NCI-H69 (cell line): ENCODE data around the gene LCA5.
"Not testable (repeated sequence)": the region's sequence is repeated elsewhere in the genome, so short reads cannot be mapped to it uniquely, and the experiment has no call there.

Experiments used
- DNase-seq: peaks from one replicate; lab custom pipeline; 2025; lab: John Stamatoyannopoulos, UW

The LCA5 gene

DNA sequence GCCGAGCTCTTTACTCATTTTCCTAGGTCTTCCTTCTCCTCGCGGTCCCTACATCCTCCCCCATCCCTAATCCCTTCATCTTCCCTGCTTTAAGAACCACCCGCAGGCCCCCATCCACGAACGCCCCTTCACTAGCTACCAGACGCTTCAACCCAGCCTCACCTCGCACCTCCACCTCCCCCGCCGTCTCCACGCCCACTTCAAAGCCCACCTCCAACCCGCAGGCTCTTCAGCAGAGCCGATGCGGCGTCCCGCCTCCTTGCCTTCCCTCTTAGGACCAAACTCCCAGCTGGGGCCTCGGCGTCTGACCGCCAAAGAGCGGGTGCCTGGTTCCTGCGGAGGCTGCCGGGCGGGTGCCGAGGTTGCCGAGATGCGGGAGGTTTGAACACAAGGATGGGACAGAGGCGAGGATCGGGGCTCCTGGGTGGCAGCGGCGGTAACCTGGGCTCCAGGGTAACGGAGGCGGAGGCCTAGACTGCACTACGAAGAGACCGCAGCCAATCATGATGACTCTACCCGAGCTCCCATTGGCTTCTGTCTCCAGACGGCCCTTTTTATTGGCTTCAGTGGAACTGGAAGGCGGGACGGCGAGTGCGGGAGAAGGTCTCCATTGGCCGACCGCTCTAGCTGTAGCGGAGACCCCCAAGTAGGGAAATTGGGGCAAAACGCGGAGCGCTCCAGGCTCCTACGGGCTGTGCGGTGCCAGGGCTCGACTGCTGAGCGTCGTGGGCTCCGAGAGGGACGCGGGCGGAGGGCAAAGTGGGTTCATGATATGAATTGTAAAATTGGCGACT is at the start of gene LCA5:
Gene LCA5, minus strand, starts transcription at position 477 of the 794 bp plus-strand sequence. CDS start 18,536 bp downstream, outside the sequence.
- DNase-seq: peak; percentile 100

GRCh38 chr6:79586548-79586947 is 49.3 kb upstream of the LCA5 start:
- DNase-seq: peak; percentile 68

GRCh38 chr6:79584332-79584731 is 47.1 kb upstream of the LCA5 start:
- no peak for DNase-seq

GRCh38 chr6:79577926-79578325 is 40.7 kb upstream of the LCA5 start:
- DNase-seq: not testable (repeated sequence)

DNA sequence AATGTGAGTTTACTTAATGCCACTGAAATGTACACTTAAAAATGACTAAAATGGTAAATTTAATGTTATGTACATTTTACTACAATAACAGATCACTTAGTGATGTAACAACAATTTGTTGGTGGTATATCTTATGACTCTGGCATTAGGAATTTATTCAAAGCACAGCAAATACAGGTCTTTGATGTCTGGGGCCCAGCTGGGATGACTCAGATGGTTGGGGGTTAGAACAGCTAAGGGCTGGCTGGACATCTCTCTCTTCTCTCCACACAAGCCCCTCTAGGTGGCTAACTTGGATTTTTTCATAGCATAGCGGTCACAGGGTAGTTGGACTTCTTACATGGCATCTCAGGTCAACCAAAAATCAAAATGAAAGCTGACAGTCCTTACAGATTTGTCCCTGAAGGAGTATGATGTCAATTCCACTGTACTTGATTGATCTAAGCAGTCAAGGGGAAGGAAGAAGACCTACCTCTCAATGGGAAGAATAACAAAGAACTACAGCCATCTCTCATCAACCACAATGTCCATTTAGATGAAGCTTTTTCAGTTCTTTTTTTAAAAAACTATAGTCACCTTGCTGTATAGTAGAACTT is 37.5 kb upstream of the LCA5 start:
- DNase-seq: no peak

DNA sequence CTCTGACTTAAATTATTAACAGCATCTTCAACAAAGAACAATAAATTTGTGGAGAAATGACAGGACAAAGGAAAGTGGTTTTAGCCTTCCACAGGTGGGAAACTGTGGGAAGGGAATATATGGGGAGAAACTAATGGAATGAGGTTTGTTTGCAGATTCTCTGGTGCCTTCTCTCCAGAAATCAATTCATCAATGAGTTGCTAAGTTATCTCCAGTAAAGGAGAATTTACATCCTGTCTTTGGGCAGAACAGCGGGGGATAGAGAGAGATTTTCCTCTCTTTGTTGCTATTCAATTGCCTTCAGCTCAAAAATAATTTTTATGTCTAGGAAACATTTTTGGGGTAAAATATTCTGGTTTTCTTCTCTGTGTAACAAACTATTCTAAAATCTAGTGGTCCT is 36.9 kb upstream of the LCA5 start:
- no peak for DNase-seq

- DNase-seq: no peak
Measured at GRCh38 chr6:79571030-79571367, 33.8 kb upstream of the LCA5 start.

DNA sequence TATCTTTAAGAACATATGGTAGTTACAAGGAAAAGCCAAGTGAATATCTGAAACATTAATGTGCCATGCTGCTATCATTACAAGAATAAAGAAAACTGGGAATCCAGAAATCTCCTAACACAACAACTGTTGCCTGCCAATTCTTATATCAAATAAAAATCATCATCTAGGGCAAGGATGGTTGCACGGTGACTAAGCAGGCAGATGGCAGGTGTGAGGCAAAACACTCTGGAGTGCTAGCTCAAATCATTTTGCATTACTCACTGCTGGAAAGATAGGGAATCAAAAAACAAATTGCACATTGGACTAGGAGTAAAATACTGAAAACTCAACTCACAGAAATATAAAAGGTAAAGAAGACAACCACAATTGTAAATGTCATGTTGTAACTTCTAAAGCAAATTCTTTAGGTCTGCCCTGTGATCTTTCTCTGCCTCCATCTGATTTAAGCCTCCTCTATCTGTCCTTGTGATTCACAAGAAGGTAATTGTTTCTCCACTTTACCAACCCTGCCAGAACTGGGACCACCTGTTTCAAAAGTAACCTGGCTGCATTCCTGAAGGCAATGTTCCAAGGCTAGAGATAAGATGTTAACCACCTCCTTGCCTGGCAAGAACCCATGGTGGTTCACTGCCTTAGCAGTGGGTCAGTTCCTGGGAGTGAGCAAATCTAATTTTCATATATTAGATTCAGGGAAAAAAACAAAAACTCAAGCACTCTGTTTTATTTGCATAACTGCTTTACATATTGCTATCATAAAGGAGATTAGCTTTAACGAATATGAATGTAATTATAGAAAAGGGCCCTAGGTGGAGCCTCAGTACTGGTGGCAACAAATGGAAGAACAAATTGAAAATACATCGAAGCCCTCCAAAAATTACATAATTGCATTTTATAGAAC is 33.1 kb upstream of the LCA5 start:
- peak; percentile 76 for DNase-seq

DNA sequence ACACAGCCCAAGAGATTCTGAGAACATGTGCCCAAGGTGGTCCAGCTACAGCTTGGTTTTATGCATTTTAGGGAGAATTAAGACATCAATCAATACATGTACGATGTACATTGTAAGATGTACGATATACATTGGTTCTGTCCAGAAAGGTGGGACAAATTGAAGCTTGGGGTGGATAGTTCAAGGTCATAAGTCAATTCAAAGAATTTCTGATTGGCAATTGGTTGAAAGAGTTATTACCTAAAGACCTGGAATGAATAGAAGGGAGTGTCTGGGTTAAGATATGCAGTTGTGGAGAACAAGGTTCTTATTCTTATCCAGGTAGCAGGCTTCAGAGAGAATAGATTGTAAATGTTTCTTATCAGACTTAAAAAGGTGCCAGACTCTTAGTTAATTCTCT is 31.8 kb upstream of the LCA5 start:
- DNase-seq: no peak

GRCh38 chr6:79564636-79565035 is 27.4 kb upstream of the LCA5 start:
- DNase-seq: peak; percentile 20

GRCh38 chr6:79559706-79560105 is 22.5 kb upstream of the LCA5 start:
- no peak for DNase-seq

GRCh38 chr6:79557673-79558467 is 20.6 kb upstream of the LCA5 start:
- peak; percentile 75 for DNase-seq

DNA sequence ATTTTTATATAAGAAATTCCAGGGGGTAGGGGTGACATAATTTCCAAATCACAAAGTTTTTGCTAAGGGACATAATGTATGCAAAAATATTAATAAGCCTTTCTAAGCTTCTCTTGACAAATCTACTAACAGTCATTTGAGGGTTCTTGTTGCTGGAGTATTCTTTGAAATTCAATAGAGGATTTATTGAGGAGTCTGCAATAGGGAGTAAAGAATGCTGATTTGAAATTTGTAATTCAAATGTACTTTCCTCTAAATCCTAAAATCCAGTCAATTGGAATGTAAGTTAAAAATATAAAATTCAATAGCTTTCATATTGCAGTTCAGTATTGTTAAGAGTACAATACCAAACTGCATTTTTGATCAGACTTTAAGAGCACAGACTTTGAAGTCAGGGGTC is 17.1 kb upstream of the LCA5 start:
- DNase-seq: no peak

DNA sequence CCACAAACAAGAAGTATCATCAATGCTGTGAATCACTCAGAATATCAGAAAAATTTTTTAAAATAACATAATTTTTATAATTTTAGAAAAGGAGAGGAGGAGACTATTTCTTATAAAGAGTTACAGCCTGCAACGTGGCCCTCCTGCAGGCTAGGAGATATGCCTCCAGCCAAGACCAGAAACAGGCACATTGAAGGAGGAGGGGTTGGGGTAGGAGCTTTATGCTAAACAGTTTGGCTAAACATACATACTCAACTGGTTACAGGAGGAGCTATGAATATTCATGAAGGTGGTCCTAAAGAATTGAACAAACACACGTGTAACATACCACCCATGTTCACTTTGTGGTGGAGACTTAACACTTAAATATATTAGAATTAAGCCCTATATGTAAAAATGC is 14.2 kb upstream of the LCA5 start:
- DNase-seq: no peak

DNA sequence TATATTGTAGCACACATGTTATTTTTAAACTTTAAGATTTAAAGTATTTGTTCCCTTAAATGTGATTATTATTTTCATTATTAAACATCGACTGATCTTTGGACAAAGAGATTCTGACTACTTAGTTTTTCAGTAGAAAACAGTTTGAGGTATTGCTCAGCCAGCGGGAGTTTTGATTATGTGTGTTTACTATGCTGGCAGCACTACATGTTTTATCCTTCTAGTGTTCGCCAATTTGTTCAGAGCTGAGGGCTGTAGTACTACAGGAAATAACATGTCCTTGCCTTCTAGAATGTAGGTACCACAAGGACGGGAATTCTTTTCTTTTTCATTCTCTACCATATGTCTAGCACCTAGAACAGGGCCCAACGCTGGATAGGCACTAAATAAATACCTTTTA is 11.1 kb upstream of the LCA5 start:
- DNase-seq: no peak

DNA sequence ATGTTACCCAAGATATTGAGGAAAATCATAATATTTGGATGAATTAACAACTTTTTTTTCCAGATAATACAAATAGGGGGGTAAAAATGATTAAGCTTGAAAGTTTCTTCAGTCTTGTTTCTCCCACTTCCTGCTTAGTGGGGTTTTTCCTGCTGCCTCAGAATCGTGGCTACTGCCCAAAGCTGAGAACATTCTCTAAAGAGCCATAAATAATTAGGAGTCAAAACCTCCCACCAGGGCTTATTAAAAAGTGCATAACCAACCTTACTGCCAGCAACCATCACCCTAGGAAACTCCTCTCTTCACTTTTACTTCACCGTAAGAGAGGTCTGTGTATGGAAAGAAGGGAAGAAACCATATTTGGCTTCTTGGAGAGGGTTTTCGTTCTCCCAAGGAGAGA is 9.0 kb upstream of the LCA5 start:
- peak; percentile 50 for DNase-seq

- DNase-seq: peak; percentile 100
Measured at GRCh38 chr6:79544939-79545450, 7.8 kb upstream of the LCA5 start.

- peak; percentile 79 for DNase-seq
Measured at GRCh38 chr6:79544299-79544927, 7.2 kb upstream of the LCA5 start.

- peak; percentile 51 for DNase-seq
Measured at GRCh38 chr6:79543886-79544285, 6.7 kb upstream of the LCA5 start.

DNA sequence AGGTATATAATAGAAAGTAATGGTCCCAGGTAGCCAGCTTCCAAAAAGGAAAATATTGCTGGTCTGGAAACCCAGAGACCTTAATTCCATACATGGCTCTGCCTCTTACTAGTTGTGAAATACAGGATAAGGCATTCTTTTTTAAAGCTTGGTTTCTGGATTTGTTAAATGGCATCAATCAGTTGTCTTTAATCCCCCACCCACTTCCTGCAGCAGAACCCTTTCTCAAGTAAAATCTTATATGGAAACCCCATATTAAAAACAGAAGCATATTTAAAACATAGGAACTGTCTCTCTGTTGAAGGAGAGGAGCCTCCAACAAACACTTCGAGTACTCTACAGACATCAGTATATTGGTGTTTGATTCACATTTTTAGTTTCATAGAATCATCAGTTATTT is 6.2 kb upstream of the LCA5 start:
- DNase-seq: peak; percentile 69
